GM19238 (cell line): Measurements from ENCODE around the gene TLCD3A.
"Not testable (repeated sequence)": the region's sequence is repeated elsewhere in the genome, so short reads cannot be mapped to it uniquely, and the experiment has no call there.

Experiments
- DNase-seq: peaks from one replicate; pipeline ENCODE4 v3.0.0; 2011; ENCODE audit warnings: low spot score; ENCODE audit not compliant: insufficient read length

The TLCD3A gene

DNA sequence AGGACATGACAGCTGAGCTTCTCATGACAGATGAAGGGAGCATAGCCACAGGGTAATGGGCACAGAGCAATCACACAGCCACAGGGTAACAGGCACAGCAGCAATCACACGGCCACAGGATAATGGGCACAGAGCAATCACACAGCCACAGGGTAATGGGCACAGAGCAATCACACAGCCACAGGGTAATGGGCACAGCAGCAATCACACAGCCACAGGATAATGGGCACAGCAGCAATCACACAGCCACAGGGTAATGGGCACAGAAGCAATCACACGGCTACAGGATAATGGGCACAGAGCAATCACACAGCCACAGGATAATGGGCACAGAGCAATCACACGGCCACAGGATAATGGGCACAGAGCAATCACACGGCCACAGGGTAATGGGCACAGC, 16.2 kb downstream of the TLCD3A start:
- DNase-seq, result not testable (repeated sequence)

DNA sequence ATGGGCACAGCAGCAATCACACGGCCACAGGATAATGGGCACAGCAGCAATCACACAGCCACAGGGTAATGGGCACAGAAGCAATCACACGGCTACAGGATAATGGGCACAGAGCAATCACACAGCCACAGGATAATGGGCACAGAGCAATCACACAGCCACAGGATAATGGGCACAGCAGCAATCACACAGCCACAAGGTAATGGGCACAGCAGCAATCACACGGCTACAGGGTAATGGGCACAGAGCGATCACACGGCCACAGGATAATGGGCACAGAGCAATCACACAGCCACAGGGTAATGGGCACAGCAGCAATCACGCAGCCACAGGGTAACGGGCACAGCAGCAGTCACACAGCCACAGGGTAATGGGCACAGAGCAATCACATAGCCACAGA, 17.0 kb downstream of the TLCD3A start:
- DNase-seq, result not testable (repeated sequence)

- DNase-seq, result no peak
These were observed 18.1 kb downstream of the TLCD3A start for GRCh38 chr17:750431-751037.

DNA sequence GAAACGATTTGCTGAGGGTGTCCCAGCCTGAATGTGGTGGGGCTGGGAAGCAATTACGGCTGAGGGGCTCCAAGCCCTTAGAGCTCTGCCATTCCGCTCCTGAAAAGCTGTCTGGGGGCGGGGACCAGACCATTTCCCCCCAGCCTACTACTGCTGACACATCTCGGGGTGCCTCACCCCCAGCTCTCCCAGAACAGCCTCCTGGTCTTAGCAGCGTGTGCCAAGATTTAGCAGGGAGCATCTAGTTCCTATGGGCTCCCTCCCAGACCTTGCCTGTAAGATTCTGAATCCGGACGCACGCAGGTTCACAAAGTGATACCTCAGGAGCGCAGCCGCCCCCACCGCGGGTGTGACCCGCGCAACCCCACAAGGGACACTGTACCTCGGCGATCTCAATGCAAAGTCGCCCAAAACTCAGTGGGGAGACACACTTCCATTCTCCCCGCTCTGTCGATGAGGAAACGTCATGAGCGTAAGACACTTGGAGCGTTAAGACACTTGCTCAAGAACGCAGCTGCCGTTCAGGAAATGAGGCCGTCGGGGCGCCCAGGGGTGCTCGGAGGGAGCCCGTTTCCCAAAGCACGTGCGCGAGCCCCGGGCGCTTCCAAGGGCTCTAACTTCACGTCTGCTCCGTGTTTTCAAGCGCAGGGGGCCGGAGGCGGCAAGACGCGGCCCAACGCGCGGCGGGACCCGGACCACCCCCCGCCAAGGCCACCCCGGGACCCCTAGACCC, 19.0 kb downstream of the TLCD3A start:
- DNase-seq, result peak; percentile 46

DNA sequence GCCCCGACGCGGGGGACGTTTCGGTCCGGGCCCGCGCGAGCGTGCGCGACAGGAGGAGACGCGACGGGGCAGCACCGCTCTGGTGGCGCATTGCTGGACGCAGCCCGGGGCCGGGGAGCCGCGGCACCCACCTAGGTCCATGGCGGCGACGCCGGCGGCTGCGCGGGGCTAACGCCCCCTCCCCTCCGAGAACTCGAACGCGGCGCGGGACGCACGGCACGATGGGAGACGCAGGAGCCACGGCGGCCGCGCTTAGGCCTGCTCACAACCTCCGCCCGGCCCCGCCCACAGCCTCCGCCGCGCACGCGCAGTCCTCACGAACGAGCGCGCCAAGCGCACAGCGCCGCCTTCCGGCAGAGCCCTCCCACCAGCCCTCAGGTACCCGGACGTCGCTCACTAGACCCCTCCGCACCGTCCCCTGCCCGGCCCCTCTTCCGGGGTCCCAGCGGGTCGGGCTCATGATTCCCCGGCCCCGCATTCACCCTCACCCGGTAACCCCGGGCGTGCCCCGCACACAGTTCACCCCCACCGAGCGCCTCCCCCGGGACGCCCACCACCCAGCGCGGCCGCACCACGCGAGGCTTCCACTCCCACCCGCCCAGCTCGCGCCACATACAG, 19.7 kb downstream of the TLCD3A start, which contains the start of gene GEMIN4:
GEMIN4 (minus strand) TSS at position 263 of the 618 bp plus-strand sequence; CDS start at position 141, 122 bp downstream.
- peak; percentile 94 for DNase-seq

DNA sequence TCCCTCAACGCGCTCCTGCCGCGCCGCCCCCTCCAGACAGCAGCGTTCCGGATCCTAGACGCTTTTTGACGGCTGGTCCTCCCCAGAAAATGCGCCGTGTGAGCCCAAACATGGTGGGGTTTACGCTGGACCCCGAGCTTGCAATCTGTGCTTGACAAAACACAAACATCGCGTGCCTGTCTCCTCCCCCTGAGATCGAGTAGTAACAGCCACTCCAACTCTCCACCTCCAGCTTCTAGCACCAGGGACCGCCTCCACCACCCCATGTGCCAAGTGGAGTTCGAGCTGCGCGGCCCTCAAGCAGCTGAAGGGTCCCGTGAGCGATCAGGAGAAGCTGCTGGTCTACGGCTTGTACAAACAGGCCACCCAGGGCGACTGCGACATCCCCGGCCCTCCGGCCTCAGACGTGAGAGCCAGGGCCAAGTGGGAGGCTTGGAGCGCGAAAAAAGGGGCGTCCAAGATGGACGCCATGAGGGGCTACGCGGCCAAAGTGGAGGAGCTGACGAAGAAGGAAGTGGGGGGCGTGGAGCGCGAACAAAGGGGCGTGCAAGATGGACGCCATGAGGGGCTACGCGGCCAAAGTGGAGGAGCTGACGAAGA, 20.3 kb downstream of the TLCD3A start:
- DNase-seq, result no peak

DNA sequence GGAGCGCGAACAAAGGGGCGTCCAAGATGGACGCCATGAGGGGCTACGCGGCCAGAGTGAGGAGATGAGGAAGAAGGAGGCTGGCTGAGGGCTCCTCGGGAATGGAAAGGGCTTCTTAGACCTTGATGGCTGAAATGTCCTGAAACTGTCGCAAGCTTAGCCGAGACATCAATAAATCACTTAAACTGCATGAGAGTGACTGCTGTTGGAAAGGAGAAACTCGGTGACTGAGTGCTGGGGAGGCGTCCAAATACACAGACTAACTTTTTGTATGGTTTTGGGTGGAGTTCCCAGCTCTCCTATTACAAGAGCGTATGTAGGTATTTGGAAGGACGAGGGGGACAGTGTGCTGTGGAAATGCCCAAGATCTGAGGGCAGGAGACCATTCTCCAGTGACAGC, 21.0 kb downstream of the TLCD3A start:
- no peak for DNase-seq

- DNase-seq, result not testable (repeated sequence)
These were observed 23.0 kb downstream of the TLCD3A start for GRCh38 chr17:755319-755961.

DNA sequence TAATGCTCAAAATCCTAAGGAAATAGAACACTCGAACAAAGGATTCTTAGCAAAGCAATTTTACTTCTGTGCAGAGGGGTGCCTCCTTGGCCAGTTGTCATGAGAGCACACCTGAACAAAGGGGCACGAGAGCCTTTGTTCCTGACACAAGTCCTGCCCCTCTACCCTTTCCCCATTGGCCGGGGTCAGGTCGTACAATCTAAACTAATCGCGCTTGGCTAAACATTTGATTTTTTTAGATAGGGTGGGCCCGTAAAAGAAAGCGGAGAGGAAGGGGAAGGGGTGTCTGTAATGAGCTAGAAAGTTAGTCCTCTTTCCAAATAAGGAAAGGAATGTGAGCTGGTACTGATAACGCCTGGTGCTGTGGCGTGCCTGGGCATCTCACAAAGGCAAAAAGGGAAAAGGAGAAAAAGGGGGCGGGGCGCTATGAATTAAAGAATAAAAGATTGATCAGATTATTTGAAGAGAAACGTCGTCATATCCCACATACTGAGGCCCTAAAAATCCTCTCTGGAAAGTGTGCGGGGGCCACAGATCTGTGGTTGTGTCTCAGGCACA, 23.7 kb downstream of the TLCD3A start:
- not testable (repeated sequence) for DNase-seq

GRCh38 chr17:759964-760363, 27.6 kb downstream of the TLCD3A start:
- no peak for DNase-seq

DNA sequence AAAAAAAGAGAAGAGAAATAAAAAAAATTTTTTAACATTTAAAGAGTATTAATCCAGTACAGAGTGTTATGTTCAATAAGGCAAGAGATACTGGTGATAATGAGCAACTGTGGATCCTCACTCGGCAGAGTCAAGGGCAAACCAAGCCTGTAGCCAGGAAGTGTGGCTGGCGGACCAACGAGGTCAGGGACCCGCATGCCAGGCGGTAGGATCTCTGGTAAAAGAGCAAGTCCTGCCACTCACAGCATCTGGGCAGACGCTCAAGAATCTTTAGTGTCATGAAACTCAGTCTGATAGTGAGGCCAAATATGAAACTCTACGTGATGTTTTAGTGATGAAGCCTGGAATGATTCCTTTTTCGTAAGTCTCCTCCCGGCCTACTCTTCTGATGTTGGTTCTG, 28.0 kb downstream of the TLCD3A start:
- DNase-seq, result no peak

DNA sequence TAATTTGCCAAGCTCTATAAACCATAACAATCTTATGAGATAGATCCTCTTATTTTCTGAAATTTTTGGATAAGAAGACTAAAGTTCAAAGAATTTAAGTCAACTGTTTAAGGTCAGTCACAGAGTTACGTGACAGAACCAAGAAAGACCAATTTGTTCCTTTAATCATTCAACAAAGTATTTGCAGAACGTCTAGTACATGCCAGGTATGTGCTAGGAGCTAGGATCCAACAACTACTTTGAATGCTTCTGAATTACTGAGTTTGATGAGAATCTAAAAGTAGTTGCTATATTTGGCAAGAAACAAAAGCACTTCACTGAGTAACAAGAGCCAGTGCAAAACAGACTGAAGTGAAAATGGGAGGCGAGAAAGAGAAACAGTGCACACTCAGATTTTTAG, 34.7 kb downstream of the TLCD3A start:
- DNase-seq, result no peak

GRCh38 chr17:773016-773415, 40.6 kb downstream of the TLCD3A start:
- no peak for DNase-seq

GRCh38 chr17:773467-774312, 41.3 kb downstream of the TLCD3A start:
- DNase-seq, result no peak

GRCh38 chr17:774313-774584, 41.9 kb downstream of the TLCD3A start:
- no peak for DNase-seq

- no peak for DNase-seq
These were observed 45.7 kb downstream of the TLCD3A start for GRCh38 chr17:778096-778495.

DNA sequence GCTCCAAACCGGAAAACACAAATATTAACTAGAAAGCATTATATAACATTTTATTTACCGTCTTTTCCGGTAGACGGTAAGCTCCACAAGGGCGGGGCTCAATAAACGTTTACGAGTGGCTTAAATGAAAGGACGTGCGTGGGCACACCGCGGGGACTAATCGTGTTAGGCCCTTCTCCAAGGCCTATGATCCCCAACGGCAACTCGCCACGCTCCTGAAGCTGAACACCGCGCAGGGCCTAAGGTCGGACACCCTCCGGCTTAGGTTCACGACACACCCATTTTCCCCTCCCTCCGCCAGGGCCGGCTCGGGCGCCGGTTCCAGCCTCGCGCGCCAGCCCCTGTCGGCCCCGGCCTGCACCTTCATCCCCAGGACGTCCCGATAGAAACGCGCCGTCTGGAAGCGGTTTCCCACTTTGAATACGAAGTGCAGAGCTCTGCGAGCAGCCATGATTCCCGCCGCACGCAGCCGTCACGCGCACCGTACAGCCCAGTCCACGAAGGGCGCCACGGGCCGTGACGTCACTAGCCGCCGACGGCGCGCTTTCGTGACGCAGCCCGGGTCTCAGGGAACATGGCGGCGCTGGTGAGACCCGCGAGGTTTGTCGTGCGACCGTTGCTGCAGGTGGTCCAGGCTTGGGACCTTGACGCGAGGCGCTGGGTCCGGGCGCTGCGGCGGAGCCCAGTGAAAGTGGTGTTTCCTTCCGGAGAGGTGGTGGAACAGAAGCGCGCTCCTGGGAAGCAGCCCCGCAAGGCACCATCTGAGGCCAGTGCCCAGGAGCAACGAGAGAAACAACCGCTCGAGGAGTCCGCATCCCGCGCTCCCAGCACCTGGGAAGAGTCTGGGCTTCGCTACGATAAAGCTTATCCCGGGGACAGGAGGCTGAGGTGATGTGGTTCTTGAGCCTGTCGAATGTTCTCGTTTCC, 49.7 kb downstream of the TLCD3A start, which contains the start of the genes GLOD4 and MRM3:
GLOD4 (minus strand) TSS at position 476 of the 927 bp plus-strand sequence; CDS start at position 451, 25 bp downstream.
MRM3 (plus strand) TSS at position 549 of the 927 bp plus-strand sequence; CDS start at position 575, 26 bp downstream.
- DNase-seq, result peak; percentile 94

- DNase-seq, result no peak
These were observed 51.7 kb downstream of the TLCD3A start for GRCh38 chr17:784143-784542.

- DNase-seq, result not testable (repeated sequence)
These were observed 53.5 kb downstream of the TLCD3A start for GRCh38 chr17:785901-786300.
